Mesenteric fat pad (tissue), 1 donor: ENCODE data around the gene RIC3. TPM values are rescaled to one million over a fixed set of nuclear protein-coding genes. Genes with fewer than 3 reads are reported as not detected.
"Not testable (repeated sequence)": the region's sequence is repeated elsewhere in the genome, so short reads cannot be mapped to it uniquely, and the experiment has no call there.

Experiments used
- DNase-seq: peaks from one replicate; pipeline ENCODE4 v3.0.0-alpha.2; 2020; ENCODE audit warnings: low spot score
- total RNA-seq: library from RNA; stranded (reverse); fragmentation: NEBNext Ultra II Directional; extraction: Animal tissue kit (Norgen Biotek cat#: 25700); gene quantifications from one replicate; pipeline ENCODE4 v1.2.1, GENCODE V29; 2021
- donor health status: DM: yes; HTN: yes; CAD: no.

Gene RIC3
- total RNA-seq, 1 donor from 2014 or later: 2.3 TPM

DNA sequence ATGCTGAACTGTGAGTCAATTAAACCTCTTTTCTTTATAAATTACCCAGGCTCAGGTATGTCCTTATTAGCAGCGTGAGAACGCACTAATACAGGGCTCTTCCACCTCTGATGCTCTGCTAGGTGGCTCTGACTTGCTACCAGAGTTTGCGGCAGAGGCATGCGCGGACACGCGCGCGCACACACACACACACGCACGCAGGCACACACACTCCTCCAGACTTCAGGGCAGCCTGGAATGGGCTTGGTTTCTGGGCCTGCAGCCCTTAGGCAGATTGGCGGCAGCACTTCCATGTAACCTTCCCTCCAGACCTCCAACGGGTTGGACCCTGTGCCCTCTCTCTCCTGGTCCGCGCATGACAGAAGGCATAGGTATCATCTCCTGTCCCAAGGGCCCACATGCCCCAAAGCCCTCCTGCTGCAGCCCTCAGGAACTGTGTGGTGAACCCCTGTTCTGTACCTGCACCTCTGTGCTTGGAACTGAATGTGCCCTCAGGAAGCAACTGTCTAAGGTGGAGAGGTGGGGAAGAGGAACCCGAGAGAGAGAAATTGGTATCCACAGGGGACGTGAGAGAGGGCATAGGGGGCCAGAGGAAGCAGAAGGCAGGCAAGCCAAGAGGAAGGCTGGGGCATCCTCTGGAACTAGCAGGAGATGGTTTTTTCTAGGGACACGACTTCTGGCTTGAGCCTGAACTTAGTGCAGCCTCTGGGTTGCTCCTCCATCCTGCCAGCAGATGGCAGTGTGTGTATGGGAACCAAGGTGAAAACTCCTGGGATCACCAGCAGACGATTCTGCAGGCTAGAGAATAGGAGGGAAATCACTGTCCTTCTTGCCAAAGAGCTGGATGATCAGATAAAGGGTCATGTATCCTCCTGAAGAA, 23.4 kb upstream of the RIC3 start:
- DNase-seq: no peak

DNA sequence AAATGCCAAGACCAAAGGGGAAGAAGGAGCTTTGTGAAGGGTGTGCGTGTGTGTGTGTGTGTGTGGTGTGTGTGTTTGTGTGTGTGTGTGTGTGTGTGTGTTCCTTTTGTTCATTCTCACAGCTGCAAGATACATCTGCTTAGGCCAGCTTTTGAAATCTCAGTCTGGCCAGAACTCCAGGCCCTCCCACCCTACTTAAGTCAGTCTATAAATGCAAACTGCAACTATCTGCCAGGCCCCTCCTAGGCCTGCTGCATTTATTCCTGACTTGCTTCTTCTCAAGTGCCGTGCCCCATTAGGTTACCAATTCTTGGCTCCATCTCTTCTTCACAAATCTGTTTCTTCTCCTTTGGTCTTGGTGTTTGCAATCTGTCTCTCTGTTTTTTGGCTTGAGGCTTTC, 21.6 kb upstream of the RIC3 start:
- no peak for DNase-seq

DNA sequence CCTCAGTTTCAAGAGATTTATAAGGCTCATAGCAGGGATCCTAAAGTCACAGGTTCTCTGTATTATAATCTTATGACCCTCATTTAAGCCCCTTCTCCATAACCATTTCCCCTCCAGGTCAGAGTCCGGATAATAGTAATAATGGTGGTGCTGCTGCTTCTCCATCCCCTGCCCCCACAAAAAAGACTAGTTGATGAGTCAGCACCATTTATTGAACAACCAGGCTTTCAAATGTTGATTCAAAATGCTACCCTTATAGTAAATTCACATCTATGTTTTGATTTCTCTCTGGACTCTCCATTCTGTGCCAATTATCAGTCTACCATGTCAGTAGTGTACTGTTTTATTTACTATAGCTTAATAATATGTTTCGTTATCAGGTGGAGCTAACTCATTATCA, 17.6 kb upstream of the RIC3 start:
- no peak for DNase-seq

DNA sequence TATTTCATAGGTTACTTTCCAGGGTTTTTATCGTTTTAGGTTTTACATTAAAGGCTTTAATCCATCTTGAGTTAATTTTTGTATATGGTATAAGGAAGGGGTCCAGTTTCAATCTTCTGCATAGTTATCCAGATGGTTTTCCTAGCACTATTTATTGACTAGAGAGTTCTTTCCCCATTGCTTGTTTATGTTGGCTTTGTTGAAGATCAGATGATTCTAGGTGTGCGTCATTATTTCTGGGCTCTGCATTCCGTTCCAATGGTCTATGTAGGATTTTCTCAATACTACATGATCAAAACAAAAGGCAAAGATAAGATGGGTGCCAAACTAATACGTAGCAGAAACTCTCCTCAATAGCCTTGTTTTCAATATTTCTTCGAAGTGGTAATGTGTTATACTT, 14.3 kb upstream of the RIC3 start:
- no peak for DNase-seq

DNA sequence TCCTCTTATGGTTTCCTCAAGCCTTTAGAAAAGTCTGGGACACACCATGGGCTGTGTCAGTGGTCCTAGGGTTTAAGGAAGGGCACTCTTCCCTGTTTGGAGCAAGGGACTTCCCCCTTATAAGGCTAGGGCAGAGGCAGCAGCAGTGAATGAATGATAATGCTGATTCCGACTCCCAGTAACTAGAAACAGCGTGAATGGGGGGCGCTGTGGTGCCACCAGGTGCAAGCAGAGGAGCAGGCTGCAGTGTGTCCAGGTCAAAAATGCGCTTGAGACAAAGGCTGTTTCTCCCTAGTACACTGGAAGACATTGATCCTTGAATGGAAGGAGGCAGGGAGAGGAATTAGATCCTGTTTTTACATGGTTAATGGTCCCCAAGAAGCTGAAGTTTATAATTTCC, 11.6 kb upstream of the RIC3 start:
- no peak for DNase-seq

- no peak for DNase-seq
These were observed 9.5 kb upstream of the RIC3 start for GRCh38 chr11:8178297-8178696.

DNA sequence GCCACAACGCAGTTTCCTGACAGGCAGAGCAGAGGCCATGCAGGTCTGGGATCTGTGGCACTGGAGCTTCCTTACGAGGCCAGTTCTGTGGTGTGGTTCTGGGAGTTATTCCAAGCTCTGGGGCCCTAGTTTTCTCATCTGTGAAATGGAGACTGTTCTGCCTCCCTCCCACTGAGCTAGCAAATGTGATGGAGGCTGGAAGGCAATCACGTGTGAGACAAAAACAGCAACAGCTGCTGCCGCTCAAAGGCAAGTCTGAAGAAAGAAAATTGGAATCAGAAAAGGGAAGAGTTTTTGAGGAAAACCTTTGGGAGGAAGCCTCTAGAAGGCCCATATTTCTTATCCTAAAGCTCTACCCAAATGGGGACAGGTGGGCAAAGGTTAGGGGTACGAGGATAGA, 8.3 kb upstream of the RIC3 start:
- DNase-seq: no peak

DNA sequence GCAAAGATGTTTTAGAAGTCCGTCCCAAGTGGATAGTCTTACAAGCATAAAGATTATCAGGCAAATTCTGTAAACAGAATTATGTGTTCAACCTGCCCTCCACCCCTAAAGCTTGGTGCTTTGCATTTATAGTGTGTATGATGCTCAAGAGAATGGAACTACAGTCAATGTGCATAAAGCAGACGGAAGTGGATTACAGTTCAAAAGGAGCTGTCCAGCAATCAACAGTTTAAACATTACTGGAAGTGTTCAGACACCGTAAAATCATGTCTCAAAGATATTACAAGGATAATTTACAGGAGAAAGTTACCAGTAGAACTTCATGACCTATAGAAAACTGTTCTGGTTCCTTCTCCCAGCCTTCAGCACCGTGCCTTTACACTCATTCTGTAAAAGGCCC, 1.0 kb downstream of the RIC3 start:
- DNase-seq: no peak

DNA sequence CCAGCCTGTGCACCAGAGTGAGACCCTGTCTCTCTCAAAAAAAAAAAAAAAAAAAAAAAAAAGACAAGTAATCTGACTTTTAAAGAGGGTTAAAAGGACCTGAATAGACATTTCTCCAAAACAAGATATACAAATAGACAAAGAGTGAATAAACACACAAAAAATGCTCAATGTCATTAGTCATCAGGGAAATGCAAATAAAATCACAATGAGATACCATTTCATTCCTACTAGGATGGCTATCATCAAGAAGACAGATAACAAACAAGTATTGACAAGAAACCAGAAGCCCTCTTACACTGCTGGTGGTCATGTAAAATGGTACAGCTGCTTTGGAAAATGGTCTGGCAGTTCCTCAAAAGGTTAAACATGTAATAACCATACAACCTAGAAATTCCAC, 4.1 kb downstream of the RIC3 start:
- DNase-seq: no peak

- DNase-seq: not testable (repeated sequence)
These were observed 7.1 kb downstream of the RIC3 start for GRCh38 chr11:8161627-8162304.

- no peak for DNase-seq
These were observed 11.9 kb downstream of the RIC3 start for GRCh38 chr11:8156877-8157276.

DNA sequence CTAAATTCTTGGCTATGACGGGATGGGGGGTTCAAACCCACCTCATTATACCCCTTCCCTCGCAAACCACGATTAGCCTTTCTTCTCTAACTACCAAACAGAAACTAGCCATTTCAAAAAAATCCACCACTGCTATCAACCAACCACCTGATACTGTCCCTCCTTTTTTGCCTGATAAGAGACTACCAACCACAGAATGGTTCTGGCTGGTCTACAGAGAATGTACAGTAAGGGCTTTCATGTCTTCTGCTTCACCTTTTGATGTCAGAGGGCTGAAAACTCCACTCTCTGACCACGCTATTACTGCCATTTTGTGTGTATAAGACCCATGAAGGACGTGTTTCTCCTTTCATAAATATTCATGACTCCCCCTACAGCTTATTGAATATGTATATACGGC, 19.1 kb downstream of the RIC3 start:
- no peak for DNase-seq

GRCh38 chr11:8138526-8138925, 30.3 kb downstream of the RIC3 start:
- DNase-seq: no peak

DNA sequence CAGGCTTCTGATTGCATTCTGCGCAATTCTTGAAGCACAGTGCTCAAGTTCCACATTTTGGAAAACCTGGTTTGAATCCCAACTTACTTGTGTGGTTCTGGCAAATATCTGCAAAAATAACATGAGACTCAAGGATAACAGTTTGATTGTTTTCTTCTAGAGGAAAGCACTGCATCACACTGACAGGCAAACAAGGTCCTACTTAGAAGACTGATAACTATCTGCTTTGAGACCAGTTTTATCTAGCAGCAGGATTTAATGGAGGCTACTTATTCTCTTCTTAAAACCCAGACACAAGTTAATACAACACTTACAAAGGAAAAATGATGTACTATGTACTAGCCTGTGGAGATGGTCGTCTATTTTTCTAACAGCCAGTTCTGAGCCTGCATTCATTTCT, 41.4 kb downstream of the RIC3 start:
- no peak for DNase-seq

DNA sequence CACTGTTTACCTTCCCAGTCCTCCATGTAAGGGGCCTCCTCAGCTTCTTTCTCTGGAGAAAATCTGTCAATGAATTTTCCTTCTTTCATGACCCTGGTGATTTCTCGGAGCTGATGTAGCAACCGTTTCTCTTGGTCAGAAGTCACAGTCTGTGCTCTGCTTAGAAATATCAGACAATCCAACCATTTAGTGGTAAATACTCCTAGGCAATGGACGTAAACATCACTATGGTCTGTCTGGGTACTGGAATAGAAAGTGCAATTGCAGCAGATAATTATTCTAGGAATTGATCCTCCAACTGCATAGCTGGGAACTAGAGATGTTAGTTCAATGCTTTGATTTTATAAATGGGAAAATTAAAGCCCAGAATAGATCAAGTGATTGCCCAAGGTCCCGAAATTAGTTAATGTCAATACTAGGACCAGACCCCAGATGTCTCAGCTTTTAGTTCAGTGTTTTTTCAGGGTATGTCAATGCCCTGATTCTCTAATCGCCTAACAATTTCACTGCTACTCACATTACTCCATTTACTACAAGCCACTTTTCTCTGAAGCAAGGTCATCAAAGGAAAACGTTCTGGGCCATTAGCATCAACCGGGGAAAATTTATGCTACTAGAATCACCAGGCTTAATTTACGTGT, 42.1 kb downstream of the RIC3 start:
- no peak for DNase-seq

DNA sequence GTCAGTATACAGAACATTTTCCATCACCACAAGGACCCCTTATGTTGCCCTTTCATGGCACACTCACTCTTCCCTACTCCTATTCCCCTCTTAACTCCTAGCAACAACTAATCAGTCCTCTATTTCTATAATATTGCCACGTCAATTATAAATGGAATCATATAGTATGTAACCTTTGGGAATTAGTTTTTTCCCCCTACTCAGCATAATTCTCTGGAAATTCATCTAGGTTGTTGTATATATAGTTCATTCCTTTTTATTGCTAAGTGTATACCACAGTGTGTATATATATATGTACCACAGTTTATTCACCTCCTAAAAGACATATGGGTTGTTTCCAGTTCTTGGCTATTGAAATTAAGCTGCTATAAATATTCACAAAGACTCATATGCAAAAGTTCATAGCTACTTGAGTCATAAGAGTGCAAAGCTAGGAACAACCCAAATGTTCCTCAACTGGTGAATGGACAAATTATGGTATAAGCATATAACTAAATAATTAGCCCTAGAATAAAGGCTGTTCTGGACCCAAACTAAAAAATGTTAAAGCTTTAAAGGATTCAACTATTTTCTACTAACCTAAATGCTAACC, 46.6 kb downstream of the RIC3 start:
- no peak for DNase-seq

DNA sequence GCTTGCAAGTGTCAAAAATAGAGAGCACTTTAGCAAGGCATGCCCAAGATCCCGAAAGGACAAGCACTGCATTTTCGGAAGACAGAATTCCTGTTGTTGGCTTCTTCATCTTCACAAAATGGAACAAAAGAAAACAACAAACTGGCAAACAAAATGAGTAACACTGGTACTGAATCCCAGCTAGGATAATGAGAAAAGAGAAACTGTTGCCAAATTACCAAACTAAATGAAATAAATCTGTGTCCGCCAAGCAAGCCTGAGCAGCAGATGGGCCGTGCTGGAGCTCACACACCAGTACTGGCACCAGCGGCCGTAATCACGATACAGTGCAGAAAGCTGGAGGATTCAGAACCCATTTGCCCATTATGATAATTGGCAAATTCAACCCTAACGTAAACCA, 57.2 kb downstream of the RIC3 start:
- DNase-seq: no peak

DNA sequence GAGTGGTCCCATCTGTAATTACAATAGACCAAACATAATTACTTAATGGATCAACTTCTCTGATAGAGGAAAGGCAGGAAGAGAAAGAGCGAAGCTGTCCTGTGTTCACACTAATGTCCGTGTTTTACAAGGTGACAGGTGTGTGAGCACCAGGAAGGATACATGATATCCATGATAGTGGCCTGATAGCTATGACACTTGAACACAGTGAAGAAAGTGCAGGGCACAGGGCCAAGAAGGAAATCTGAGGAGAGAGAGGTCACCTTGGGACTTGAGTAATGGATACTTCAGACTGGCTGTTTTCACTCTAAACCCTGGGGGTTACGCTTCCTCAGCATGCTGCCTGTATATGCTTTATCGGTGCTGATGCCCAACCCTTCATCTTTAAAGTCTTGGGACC, 58.4 kb downstream of the RIC3 start:
- no peak for DNase-seq

DNA sequence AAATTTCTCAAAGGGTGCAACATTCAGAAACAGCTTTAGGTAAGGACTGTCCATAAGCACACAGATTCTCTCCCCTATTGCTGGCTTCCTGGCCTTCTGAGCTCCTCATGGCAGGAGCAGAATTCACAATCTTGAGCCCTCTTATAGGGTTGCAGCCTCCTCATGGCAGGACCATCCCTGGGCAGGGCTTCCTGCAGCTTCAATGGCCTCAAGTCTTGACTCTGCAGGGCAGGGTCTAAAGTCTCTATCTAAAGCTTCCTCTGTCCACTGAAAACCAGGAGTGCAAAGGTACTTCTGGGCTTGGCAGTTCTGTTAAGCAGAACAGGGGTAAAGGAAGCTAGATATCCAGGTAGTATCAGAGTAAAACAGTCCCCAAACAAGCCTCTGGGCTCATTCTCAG, 59.1 kb downstream of the RIC3 start:
- DNase-seq: no peak

DNA sequence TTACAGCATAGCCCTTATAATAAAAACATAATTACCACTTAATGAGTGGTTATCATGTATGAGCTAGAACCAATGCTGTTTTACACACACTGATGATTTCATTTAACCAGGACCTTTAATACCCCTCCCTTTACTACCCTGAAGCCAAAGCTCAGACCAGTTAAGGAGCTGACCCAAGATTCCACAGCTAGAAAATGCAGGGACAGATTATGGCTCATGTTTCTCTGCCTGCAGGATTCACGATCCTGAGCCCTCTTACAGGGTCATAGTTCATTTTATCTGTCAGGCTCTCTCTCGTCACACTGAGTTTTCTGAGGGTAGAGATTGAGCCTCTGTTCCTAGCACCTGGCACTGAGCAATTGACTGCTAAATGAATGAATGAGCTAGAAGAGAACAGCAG, 60.4 kb downstream of the RIC3 start:
- DNase-seq: no peak

GRCh38 chr11:8107642-8108041, 61.2 kb downstream of the RIC3 start:
- no peak for DNase-seq

DNA sequence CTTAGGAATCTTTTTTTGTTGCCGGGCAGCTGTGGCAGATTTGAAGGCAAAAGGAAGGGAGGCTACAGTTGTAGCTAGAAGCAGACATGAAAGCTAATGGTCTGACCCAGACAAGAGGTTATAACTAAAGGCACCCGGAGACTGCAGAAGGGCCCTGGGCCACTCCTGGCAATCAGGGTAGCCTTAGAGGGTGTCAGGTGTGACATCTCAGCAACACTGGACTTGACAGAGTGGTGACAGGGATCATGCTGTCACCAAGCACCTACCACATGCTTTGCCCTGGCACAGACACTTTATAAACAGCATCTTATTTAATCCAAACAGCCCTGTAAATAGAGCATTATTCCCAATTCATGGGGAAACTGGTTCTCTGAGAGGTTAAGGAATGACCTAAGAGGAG, 62.1 kb downstream of the RIC3 start:
- DNase-seq: peak; percentile 67
